ENCODE measurements around the gene HS6ST3. TPM values are rescaled to one million over a fixed set of nuclear protein-coding genes. Genes with fewer than 3 reads are reported as not detected.

The HS6ST3 gene
- total and polyA plus RNA-seq, 9 of the 15 experiments (the other 6 are each of a cell fraction or from before 2014, with no cell fraction given), result not detected

GRCh38 chr13:96544957-96545356, 455.1 kb downstream of the HS6ST3 start:
- 0% methylated on average over 2 of the region's 2 CpGs for WGBS (ENCODE audit: insufficient coverage, low coverage, missing lambda C conversion rate)
- no peak overlapping the region for H2AFZ ChIP-seq (ENCODE audit: low read depth, low read length)
- FAIRE-seq (no peak), DNase-seq (ENCODE audit: extremely low read depth in 1 of 4, low spot score in 3 of 4) (no peak), ATAC-seq (no peak)
- no peaks in the 10 kb centered on the region for H3K9me1 ChIP-seq (ENCODE audit: control insufficient read depth, insufficient read depth, low read length)
- H3K4me2 ChIP-seq (ENCODE audit: insufficient read depth, low read length), result no peak overlapping the region
- no peak overlapping the region for H3K27ac ChIP-seq (ENCODE audit: extremely low read depth, low read depth, low read length)
- no TSS peak for BruUV-seq (replicated peaks)
- no peak overlapping the region for H3K9ac ChIP-seq (ENCODE audit: insufficient read depth in 1 of 2, low read depth in 2 of 2, low read length in 2 of 2)
- H3K36me3 ChIP-seq (ENCODE audit: control insufficient read depth, insufficient read depth, low read length), result no peaks in the 10 kb centered on the region
- H3K9me3 ChIP-seq (replicated peaks; ENCODE audit: control insufficient read depth, insufficient read depth, low read depth, low read length), result no peaks in the 10 kb centered on the region
- no peaks in the 10 kb centered on the region for H3K79me2 ChIP-seq (ENCODE audit: control insufficient read depth, insufficient read depth, low read length)
- in situ Hi-C loops (cut with MboI), result no loop called here
- no peaks in the 10 kb centered on the region for H3K27me3 ChIP-seq (ENCODE audit: control insufficient read depth in 2 of 2, insufficient read depth in 2 of 2, low read length in 2 of 2)
- no peaks in the 10 kb centered on the region for H3K4me1 ChIP-seq (replicated peaks in 1 of 2; ENCODE audit: control insufficient read depth in 2 of 2, insufficient read depth in 2 of 2, low read length in 2 of 2)
- intact Hi-C loops (cut with micrococcal nuclease), result no loop called here
- POLR2A ChIA-PET, result no interaction called here
- no peaks in the 10 kb centered on the region for H4K20me1 ChIP-seq (replicated peaks; ENCODE audit: control insufficient read depth, insufficient read depth, low read length)
- CTCF ChIA-PET (ENCODE audit: low intra/inter-chr PET ratio), result no interaction called here
- no peak overlapping the region for H3K4me3 ChIP-seq
- TF ChIP-seq FOXP1 (CRISPR knock-in tag; IDR thresholded peaks at IDR 0.05), result no peak
- no peak for TF ChIP-seq BRD9 (IDR thresholded peaks at IDR 0.05; ENCODE audit: low read depth, partially characterized antibody)
- TF ChIP-seq RNF219 (CRISPR knock-in tag; IDR thresholded peaks at IDR 0.05), result no peak
- TF ChIP-seq MEIS2 (IDR thresholded peaks at IDR 0.05; ENCODE audit: partially characterized antibody), result no peak
- no peak for TF ChIP-seq ZNF184 (CRISPR knock-in tag; IDR thresholded peaks at IDR 0.05)
- no peak for TF ChIP-seq MECOM (CRISPR knock-in tag; IDR thresholded peaks at IDR 0.05)
- no peak for TF ChIP-seq TFAP4 (CRISPR knock-in tag; IDR thresholded peaks at IDR 0.05; ENCODE audit: borderline replicate concordance)
- TF ChIP-seq CEBPG (CRISPR knock-in tag; IDR thresholded peaks at IDR 0.05), result no peak
- no peak for TF ChIP-seq CEBPG (tag; conservative IDR thresholded peaks at IDR 0.05 in 1 of 2, IDR thresholded peaks at IDR 0.05 in 1 of 2)
- TF ChIP-seq NFE2L1 (tag; IDR thresholded peaks at IDR 0.05; ENCODE audit: borderline replicate concordance, low read depth), result no peak
- TF ChIP-seq ARID1B (IDR thresholded peaks at IDR 0.05), result no peak
- TF ChIP-seq MNT (conservative IDR thresholded peaks at IDR 0.05), result no peak
- TF ChIP-seq RBM17 (IDR thresholded peaks at IDR 0.05; ENCODE audit: borderline replicate concordance, low read depth, low read length), result no peak
- TF ChIP-seq MAZ (CRISPR knock-in tag; conservative IDR thresholded peaks at IDR 0.05 in 1 of 2, IDR thresholded peaks at IDR 0.05 in 1 of 2), result no peak
- no peak for TF ChIP-seq PURB (CRISPR knock-in tag; IDR thresholded peaks at IDR 0.05; ENCODE audit: low read depth)
- TF ChIP-seq NR0B1 (IDR thresholded peaks at IDR 0.05; ENCODE audit: partially characterized antibody), result no peak
- TF ChIP-seq ZNF263 (CRISPR knock-in tag; IDR thresholded peaks at IDR 0.05; ENCODE audit: borderline replicate concordance), result no peak
- no peak for TF ChIP-seq RBM22 (IDR thresholded peaks at IDR 0.05; ENCODE audit: low read depth, low read length, poor library complexity, severe bottlenecking)
